Measurements from ENCODE around the gene CPNE7. TPM values are rescaled to one million over a fixed set of nuclear protein-coding genes. Genes with fewer than 3 reads are reported as not detected.

CPNE7 gene
- total RNA-seq, 1 experiment from 2014 or later = 40.4 TPM

DNA sequence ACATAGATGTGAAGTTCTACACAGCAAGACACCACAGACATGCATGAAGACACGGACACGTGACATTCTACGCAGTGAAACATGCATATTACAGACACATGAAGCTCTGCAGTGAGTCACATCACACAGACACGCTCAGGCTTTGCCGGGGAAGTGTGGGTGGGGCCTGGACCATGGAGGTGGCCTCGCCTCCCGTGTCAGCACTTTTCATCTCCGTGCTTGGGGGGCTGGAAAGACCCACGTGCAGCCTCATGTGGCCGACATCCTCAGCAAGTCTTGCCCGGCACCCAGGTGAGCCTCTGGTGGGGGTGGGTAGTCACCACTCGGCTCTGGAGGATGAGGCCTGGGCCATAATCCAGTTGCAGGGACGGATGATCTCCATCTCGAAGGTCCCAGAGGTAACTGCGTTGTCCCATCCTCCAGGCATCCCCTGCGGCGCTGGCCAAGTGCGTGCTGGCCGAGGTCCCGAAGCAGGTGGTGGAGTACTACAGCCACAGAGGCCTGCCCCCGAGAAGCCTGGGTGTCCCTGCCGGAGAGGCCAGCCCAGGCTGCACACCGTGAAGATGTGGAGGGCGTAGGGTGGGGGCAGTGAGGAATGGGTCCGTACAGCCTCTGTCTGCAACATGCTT is 20.6 kb downstream of the CPNE7 start:
- ChIA-PET CTCF (no interaction called here), POLR2A (no interaction called here)
- DNase-seq = no peak
- no peaks in the 10 kb centered on the region for H3K9me3 ChIP-seq
- Mint-ChIP-seq H3K9me3 (ENCODE audit: unreplicated experiment) (no peaks in the 10 kb centered on the region), H3K4me1 (ENCODE audit: low read depth, unreplicated experiment) (no peaks in the 10 kb centered on the region), H3K27me3 (ENCODE audit: insufficient read depth, unreplicated experiment) (no peaks in the 10 kb centered on the region), H3K36me3 (ENCODE audit: insufficient read depth, unreplicated experiment) (peaks cover 45% of the 10 kb centered on the region), H3K4me3 (ENCODE audit: unreplicated experiment) (no peak overlapping the region), H3K27ac (ENCODE audit: unreplicated experiment) (no peak overlapping the region)
- TF ChIP-seq, protein P1, sequence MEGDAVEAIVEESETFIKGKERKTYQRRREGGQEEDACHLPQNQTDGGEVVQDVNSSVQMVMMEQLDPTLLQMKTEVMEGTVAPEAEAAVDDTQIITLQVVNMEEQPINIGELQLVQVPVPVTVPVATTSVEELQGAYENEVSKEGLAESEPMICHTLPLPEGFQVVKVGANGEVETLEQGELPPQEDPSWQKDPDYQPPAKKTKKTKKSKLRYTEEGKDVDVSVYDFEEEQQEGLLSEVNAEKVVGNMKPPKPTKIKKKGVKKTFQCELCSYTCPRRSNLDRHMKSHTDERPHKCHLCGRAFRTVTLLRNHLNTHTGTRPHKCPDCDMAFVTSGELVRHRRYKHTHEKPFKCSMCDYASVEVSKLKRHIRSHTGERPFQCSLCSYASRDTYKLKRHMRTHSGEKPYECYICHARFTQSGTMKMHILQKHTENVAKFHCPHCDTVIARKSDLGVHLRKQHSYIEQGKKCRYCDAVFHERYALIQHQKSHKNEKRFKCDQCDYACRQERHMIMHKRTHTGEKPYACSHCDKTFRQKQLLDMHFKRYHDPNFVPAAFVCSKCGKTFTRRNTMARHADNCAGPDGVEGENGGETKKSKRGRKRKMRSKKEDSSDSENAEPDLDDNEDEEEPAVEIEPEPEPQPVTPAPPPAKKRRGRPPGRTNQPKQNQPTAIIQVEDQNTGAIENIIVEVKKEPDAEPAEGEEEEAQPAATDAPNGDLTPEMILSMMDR (IDR thresholded peaks at IDR 0.05; ENCODE audit: insufficient read depth in 1 of 2, low read depth in 1 of 2, low read length in 1 of 2, severe bottlenecking in 1 of 2, unreplicated experiment in 1 of 2) = no peak
- no peaks in the 10 kb centered on the region for H3K27me3 ChIP-seq (replicated peaks; ENCODE audit: control insufficient read depth, insufficient read depth, low read length)
- BruUV-seq (replicated peaks) = no TSS peak
- H3K4me3 ChIP-seq (ENCODE audit: low read depth, low read length) = no peak overlapping the region
- intact Hi-C loops (cut with micrococcal nuclease; ENCODE audit: unreplicated experiment) = no loop called here
- no peaks in the 10 kb centered on the region for H3K4me1 ChIP-seq
- no peaks in the 10 kb centered on the region for H3K36me3 ChIP-seq (ENCODE audit: control insufficient read depth, insufficient read depth, low read length)

DNA sequence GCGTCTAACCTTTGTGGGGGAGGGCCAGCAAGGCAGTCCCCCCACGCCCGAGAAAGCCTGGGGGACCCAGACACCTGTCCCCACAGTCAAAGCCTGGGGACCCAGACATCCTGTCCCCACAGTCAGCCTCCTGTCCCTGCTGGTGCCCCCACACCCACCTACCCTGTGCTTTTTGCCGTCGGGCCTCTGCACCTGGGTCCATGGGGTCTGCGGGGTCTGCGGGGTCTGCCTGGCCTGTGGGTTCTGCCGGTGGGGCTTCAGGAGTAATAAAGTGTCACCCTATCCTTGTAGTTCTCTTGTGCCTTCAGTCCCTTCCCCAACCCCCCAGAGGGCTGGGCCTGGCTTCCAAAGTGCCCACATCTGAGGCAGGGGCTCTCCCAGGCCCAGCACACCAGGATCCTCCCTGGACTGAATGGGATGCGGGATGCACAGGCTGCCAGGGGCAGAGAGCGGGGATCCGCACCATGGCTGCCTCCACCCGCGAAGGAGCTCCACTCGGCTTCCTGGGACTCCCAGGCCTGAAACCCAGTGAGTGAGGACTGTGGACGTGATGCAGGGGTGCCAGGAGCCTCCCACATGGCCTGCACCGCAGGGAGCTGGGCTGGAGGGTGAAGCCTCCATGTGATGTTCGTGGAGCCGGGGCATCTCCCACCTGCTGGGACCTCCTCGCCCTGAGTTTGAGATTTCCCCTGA is 21.5 kb downstream of the CPNE7 start:
- POLR2A ChIA-PET = no interaction called here
- CTCF ChIA-PET = no interaction called here

DNA sequence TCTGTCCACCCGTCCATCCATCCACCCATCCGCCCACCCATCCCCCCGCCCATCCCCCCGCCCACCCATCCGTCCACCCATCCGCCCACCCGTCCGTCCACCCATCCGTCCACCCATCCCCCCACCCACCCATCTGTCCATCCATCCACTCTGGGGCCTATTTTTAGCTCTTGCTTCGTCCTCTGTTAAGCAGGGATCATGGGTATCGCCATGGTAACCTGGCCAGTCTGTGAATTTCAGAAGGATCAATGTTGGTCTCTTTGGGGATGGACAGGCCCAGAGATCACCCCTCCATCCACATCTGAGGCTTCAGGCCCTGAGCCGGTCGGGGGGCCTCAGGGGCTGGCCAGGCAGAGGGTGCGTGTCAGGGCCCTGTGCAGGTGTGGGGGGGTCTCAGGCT is 22.6 kb downstream of the CPNE7 start:
- DNase-seq = no peak
- H3K9me3 ChIP-seq = no peaks in the 10 kb centered on the region
- no peaks in the 10 kb centered on the region for H3K36me3 ChIP-seq (ENCODE audit: control insufficient read depth, insufficient read depth, low read length)
- TF ChIP-seq, protein P1 (IDR thresholded peaks at IDR 0.05; ENCODE audit: insufficient read depth in 1 of 2, low read depth in 1 of 2, low read length in 1 of 2, severe bottlenecking in 1 of 2, unreplicated experiment in 1 of 2) = no peak
- H3K36me3 Mint-ChIP-seq (ENCODE audit: insufficient read depth, unreplicated experiment) = peaks cover 30% of the 10 kb centered on the region
- POLR2A ChIA-PET = no interaction called here
- H3K4me1 Mint-ChIP-seq (ENCODE audit: low read depth, unreplicated experiment) = no peaks in the 10 kb centered on the region
- no TSS peak for BruUV-seq (replicated peaks)
- no peaks in the 10 kb centered on the region for H3K4me1 ChIP-seq
- intact Hi-C loops (cut with micrococcal nuclease; ENCODE audit: unreplicated experiment) = no loop called here
- no peaks in the 10 kb centered on the region for H3K9me3 Mint-ChIP-seq (ENCODE audit: unreplicated experiment)
- H3K27ac Mint-ChIP-seq (ENCODE audit: unreplicated experiment) = no peak overlapping the region
- no peaks in the 10 kb centered on the region for H3K27me3 Mint-ChIP-seq (ENCODE audit: insufficient read depth, unreplicated experiment)
- CTCF ChIA-PET = no interaction called here
- no peaks in the 10 kb centered on the region for H3K27me3 ChIP-seq (replicated peaks; ENCODE audit: control insufficient read depth, insufficient read depth, low read length)
- no peak overlapping the region for H3K4me3 Mint-ChIP-seq (ENCODE audit: unreplicated experiment)
- no peak overlapping the region for H3K4me3 ChIP-seq (ENCODE audit: low read depth, low read length)

More for the DNA sequence above, 21.5 kb downstream of the CPNE7 start:
- Mint-ChIP-seq H3K4me1 (ENCODE audit: low read depth, unreplicated experiment) (no peaks in the 10 kb centered on the region), H3K9me3 (ENCODE audit: unreplicated experiment) (no peaks in the 10 kb centered on the region), H3K27me3 (ENCODE audit: insufficient read depth, unreplicated experiment) (no peaks in the 10 kb centered on the region), H3K36me3 (ENCODE audit: insufficient read depth, unreplicated experiment) (peaks cover 36% of the 10 kb centered on the region), H3K4me3 (ENCODE audit: unreplicated experiment) (no peak overlapping the region), H3K27ac (ENCODE audit: unreplicated experiment) (no peak overlapping the region)
- H3K27me3 ChIP-seq (replicated peaks; ENCODE audit: control insufficient read depth, insufficient read depth, low read length) = no peaks in the 10 kb centered on the region
- DNase-seq = no peak
- intact Hi-C loops (cut with micrococcal nuclease; ENCODE audit: unreplicated experiment) = no loop called here
- TF ChIP-seq, protein P1 (IDR thresholded peaks at IDR 0.05; ENCODE audit: insufficient read depth in 1 of 2, low read depth in 1 of 2, low read length in 1 of 2, severe bottlenecking in 1 of 2, unreplicated experiment in 1 of 2) = no peak
- H3K9me3 ChIP-seq = no peaks in the 10 kb centered on the region
- no peak overlapping the region for H3K4me3 ChIP-seq (ENCODE audit: low read depth, low read length)
- H3K36me3 ChIP-seq (ENCODE audit: control insufficient read depth, insufficient read depth, low read length) = no peaks in the 10 kb centered on the region
- no peaks in the 10 kb centered on the region for H3K4me1 ChIP-seq
- BruUV-seq (replicated peaks) = no TSS peak

Data from Caco-2 (cell line).